GM21390 (cell line): ENCODE data around the gene COL8A1.

Source experiments
- ATAC-seq: cut with Tn5 transposase; IDR thresholded peaks from one replicate; pipeline ENCODE4 v1.9.1; 2021; ENCODE audit not compliant: unreplicated experiment

Gene COL8A1

DNA sequence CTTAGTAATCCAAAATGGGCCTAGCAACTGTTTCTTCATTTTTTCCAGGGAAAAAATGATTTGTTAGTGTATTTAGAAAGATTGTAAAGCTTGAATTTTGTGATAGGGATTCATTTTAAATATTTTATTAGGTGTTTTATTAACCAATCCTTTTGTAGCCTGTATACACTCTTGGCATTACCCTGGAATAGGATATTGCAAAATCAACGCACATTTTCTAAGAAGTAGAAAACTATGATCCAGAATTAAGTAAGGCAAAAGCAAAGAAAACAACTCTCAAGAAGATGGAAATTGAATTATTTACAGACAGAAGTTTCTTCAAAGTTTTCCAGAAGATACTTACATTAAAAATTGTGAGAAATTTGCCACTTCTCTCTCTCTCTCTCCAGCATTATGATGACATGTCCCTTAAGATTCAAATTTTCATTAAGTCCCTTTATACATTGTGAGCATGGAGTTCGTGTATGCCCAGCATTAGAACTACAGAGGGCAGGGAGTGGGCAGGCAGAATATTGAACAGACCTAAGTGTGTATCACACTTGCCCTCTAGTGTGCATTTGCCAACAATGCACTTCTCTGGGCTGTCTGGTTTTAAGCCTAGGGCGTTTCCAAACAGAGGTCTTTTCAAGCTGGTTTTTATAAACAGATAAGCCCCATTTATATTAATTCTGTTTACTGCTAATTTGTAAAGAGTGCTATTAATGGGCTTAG lies 150.8 kb downstream of the COL8A1 start:
- peak; percentile 84 for ATAC-seq

DNA sequence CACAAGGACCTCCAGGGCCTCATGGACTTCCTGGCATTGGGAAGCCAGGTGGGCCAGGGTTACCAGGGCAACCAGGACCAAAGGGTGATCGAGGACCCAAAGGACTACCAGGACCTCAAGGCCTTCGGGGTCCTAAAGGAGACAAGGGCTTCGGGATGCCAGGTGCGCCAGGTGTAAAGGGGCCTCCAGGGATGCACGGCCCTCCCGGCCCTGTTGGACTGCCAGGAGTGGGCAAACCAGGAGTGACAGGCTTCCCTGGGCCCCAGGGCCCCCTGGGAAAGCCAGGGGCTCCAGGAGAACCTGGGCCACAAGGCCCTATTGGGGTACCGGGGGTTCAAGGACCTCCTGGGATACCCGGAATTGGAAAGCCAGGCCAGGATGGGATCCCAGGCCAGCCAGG lies 156.1 kb downstream of the COL8A1 start:
- no peak for ATAC-seq

DNA sequence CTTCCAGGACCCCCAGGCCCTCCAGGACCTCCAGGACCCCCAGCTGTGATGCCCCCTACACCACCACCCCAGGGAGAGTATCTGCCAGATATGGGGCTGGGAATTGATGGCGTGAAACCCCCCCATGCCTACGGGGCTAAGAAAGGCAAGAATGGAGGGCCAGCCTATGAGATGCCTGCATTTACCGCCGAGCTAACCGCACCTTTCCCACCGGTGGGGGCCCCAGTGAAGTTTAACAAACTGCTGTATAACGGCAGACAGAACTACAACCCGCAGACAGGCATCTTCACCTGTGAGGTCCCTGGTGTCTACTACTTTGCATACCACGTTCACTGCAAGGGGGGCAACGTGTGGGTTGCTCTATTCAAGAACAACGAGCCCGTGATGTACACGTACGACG lies 157.2 kb downstream of the COL8A1 start:
- no peak for ATAC-seq

DNA sequence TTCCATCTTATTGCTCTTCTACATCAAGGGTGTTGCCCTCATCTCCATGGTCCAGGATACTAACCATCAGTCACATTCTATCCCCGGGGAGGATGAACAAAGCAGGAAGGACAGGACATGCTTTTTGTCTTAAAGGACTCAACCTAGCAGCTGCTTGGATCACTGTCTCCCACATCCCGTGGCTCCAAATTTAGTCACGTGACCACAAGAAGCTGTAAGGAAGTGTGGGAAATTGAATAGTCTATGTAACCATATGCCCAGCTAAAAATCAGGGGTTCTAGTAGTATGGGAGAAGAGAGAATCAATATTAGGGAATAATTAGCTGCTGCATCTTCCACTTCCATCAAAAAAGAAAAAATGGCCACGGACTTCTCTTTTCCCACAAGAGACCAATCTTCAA lies 161.0 kb downstream of the COL8A1 start:
- no peak for ATAC-seq

DNA sequence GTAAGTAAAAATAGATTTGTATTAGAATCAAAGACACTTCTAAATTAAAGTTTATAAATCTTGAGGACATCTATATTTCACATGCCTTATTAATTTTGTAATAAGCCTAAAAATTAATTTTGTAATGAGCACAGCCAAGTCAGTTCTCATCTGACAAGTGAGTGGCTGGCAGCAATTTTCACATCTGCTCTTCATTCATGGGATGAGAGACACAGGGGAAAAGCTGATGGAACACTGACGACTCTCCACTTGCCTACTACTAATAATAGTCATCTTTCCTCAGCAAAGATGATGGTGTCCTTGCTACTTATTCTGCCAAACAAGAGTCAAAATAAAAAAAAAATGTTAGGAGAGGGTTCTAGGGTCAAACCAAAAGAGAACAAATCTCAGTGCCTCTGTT lies 164.9 kb downstream of the COL8A1 start:
- ATAC-seq: no peak

DNA sequence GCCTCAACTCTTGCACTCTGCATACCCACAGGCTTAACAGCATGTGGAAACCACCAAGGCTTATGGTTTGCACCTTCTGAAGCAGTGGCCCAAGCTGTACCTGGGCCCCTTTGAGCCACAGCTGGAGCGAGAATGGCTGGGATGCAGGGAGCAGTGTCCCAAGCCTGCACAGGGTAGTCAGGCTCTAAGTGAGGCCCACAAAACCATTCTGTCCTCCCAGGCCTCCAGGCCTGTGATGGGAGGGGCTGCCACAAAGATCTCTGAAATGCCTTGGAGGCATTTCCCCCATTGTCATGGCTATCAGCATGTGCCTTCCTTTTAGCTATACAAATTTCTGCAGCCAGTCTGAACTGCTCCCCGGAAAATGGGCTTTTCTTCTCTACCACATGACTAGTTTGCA lies 166.8 kb downstream of the COL8A1 start:
- no peak for ATAC-seq

DNA sequence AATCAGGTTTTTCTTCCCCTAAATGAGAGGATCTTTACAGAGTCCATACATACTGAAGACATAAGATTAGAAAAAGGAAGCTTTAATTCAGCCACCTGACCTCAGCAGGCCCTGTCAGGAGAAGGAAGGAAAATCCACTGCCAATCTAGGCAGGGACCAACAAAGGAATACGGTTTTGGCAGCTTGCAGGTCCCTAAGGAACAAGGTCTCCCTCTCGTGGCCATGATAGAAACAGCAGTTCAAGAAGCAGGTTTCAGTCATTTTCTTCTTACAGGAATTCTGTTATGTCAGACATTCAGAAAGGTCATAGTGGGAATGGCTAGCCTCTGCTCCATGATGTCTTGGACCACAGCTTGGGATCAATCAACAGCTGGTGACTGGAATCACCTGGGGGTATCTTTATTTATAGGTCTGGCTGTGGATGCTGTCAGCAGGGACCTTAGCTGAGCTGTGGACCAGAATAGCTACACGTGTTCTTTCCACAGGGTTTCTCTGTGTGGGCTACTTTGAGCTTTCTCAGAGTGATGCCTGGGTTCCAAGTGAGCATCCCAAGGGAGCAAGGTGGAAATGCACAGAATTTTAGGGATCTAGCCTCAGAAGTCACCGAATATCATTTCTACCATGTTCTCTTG lies 169.9 kb downstream of the COL8A1 start:
- peak; percentile 65 for ATAC-seq

DNA sequence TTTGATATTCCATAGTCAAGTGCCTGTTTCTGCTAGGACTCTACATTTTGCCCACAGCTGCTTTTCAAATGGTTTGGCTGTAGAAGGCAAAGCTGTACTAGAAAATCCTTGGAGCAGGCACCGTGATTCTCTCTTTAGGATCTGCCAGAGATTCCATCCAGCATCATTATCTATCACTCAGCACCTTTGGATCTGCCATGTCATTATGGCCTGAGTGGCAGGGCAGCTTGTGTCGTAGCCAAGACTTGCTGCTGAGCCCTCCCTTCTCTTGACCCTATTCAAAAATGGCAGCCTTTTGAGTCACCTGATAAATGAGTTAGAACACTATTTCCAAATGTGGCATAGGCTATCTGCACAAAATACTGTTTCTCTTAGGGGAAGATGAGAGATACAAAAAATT lies 171.2 kb downstream of the COL8A1 start:
- ATAC-seq: no peak

DNA sequence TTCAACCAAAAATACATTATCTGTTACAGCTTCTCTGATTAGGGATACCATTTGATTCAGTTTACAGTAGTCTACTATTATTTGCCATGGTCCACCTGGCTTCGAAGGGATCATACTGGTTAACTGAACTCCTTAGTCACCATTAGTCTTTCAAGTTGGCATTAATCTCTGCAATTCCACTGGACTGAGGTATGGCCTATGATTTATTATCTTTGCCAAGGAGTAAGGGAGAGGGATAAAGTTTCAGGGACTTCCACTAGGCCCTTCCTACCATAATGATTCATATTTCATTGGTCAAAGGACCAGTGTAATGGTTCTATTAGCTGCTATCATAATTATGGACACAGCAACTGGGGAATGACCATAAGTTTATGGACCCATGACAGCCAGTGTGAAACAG lies 172.0 kb downstream of the COL8A1 start:
- ATAC-seq: no peak

DNA sequence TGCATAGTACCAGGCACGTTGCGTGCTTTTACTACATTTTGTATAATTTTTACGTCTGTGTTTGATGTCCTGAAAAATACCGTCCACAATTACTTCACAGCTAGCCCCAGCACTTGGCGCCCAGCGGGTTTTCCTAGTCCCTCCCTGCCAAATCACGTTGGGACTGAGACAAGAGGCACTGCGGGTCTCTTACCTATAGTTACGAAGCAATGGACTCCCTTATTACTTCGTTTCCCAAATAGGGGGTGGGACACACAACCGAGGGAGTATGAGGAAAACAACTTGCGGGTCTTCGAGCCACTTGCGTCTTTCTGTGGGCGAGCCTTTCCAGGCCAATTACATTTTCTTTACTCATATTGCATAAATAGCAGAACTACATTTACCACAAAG lies 178.6 kb downstream of the COL8A1 start:
- no peak for ATAC-seq

DNA sequence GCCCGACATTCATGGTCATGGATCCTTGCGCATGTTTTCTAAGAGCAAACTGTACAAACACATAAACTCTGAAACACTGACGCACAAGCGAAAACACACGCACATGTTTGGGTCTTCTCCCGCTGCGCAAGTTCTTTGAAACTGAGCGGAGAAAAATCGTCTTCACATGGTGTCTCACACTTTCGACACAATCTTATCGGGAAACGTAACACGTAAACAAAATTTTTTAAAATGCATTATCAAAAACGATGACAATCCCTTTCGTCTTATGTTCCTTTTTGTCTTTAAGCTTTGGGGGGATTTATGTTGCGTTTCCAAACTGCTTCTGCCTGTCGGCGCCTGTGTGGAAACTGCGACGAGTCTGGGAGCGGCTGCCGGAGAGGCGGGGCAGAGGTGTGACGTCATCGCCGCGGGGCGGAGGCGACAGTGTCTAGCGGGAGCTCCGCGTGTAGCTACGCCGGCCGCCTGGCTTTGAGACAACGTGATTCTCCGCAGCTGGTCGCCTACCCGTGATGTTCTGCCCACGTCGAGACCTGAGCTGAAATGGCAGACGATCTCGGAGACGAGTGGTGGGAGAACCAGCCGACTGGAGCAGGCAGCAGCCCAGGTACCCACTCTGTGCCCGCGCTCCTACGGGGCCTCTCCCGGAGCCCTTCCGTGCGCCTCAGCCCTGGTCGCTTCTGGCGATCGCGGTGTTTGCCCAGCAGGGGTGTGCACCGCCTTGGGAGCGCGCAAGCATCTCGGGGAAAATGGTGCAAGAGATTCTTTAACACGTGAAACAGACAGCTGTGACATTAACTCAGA lies 179.2 kb downstream of the COL8A1 start, which contains the start of gene CMSS1:
Gene CMSS1, plus strand, starts transcription at position 426 of the 804 bp plus-strand sequence.
- ATAC-seq: peak; percentile 97

DNA sequence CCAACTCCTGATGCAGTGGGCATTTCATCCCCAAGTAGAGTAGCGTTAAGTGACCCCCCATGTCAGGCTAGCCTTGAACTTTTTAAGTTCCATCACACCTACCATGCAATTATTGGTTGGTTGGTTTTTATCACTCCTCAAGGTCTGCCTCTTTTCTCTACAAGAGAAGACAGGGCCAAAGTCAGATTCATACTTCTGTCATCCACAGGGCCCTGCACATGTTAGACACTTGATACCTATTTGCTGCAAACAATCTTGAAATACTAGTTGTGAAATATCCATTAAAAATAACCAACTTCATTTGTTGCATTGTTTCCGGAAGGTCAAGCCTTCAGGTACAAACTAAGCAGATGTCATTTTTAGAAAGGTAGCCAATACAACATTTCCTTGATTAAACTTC lies 180.4 kb downstream of the COL8A1 start:
- ATAC-seq: no peak

DNA sequence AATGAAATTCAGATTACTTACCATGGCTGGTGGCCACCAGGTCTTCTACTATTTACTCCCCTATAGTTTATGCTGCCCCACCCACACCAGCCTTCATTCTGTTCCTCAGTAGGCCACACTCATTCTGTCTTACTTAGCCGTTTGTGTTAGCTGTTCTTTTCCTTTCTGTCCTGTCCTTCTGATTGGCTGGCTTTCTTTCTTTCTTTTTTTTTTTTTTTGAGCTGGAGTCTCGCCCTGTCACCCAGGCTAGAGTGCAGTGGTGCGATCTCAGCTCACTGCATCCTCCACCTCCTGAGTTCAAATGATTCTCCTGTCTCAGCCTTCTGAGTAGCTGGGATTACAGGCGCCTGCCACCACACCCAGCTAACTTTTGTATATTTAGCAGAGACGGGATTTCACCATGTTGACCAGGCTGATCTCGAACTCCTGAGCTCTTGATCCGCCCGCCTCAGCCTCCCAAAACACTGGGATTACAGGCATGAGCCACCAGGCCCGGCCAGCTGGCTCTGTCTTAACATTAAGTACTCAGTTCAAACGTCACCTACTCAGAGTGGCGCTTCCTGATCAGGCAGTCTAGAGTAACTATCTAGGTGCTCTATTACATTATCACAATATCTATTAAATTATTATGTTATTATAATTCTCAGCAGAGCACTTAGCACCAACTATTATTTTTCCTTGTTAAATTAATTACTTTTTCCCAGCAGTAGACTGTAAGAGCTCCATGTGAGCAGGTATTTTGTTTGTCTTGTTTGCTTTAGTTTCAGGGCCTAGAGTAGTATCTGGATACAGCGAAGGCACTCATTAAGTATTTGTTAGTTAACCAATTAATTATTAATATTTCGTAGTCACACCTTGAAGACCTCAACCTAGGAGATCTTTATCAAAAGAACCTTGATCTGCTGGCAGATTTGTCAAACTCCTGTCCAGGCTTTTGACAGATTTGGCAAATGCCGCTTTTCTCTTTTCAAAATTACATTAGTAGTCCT lies 185.6 kb downstream of the COL8A1 start:
- no peak for ATAC-seq

DNA sequence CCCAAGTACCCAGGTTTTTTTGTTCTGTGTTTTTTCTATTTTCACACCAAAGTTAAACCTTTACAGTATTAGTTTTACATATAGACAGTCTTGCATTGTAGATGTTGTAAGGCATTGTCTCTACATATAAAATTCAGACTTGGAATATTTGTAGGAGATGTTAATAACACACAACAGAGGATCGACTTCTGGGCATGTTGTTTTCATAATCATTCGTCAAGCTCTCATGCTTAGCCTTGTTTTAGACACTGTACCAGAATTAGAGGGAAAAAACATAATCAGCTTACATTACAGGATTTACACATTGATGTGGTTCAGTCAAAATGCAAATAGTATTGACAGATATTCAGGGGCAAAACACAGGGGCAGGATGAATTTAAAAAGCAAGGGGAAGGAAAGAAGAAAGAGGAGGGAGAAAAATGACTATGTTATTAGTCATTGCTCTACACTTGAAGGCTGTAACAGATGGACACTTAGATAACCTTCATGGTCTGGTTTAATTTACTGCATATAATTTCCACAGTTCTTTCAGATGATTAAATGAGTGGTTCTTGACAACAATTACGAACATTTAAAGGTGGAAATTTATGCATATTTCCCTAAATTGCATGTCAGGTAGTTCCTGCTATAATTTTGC lies 186.7 kb downstream of the COL8A1 start:
- no peak for ATAC-seq

DNA sequence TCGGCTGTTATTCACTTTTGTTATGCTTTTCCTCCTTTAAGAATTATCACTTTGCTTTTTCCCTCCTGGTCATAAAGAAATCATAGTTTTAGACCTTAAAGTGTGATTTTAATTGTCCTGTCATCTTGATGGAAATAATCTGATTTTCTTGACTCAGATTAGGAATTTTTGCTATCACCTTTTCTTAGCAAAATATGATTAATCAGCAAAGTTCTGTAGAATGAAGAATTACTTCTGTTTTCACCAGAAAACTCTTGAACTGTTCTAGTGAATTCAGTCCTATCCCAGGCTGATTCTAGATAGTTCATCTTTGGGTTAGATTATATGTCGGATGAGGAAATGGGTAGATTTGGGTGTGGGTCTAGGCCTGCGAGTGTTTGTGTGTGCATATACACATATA lies 191.4 kb downstream of the COL8A1 start:
- ATAC-seq: no peak

DNA sequence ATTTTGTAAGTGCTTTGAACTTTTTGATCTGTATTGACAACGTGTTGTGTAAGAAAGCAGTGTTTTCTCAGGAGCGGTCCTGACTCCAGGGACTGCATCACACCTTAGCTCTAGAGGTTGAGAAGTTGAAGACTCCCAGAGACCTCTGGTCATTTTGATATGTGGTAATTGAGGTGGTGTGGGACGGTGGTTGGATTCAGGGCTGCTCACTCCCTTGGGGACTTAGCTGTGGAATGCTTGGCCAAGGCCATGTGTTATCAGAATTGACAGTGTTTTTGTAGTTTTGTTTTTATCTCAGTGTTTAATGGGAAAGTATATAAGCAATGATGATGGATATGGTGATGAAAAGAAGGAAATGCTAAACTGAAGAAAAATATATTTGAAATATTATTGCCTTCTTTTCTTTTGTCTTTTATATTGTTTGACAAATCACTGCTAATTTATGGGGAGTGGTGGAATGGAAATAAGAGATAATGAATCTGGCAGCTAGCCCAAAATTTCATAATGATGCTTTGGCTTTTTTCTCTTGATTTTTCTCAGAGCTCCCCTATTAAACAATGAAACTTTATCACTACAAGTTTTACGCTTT lies 195.3 kb downstream of the COL8A1 start:
- no peak for ATAC-seq

DNA sequence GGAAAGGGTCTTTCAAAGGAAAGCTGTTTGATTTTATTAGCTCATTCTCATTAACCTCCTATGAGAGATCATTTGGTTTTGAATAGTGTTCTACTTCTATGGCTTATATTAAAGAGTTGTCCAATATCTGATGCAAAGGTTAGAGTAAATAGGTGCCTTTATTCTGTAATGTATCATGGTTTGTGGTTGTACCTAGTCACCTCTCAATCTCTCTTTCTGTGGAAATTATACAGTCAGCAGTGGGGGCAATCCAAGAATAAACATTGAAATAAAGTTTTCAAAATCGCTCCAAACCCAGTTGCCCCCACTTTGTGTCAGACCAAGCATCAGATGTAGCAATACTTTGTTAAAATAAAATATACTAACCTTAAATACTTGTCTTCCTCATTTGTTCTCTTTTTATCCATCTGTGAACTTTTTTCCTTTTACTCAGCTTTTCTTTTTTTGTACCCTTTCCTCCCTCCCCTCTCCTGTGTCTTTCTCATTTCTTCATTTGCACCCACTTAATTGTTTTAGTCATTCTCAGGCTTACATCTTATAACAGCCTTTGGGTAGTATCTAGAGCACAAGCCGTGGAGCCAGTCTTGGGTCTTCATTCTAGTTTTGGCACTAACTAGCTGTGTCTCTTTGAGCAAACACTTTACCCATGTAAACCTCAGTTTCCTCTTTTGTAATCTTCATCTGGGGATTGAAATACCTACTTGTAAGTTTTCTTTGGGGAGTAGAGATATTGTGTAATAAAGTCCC lies 196.0 kb downstream of the COL8A1 start:
- no peak for ATAC-seq

DNA sequence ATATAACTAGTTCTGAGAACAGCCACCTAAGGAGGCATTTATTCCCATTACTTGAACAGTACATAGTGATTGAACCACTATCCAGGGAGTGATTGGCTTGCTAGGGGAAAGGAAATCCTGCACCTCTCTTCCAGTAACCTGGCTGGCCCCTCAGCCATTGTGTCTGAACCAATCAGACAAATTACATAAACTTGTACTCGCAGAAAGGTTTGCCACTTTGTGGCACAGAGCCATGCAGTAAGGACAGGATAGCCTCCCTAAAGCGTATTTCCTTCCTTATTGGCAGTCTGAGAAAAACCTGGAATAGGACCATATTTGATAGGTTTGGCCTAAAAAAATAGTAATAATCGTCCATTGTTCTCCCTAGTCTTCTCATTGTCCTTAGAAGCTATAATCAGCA lies 198.3 kb downstream of the COL8A1 start:
- no peak for ATAC-seq

DNA sequence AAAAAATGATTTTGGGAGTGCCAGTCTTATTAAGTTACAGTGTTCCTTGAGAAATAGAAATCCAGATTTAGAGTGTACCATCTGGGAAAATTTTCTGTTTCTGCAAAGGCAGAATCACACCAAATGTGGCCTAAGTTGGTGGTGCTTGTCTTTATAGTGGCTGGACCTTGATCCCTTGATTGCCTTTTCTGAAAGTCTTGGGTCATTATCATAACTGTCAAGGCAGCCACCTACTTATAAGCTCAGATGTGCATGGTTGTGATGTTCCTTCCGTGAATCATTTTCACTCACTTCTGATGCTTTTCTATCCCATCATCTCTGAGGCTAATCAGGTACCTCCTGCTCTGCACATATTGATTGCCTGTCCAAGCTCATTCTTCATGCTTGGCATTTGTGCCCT lies 199.3 kb downstream of the COL8A1 start:
- no peak for ATAC-seq
